K562 (cell line): ENCODE measurements around the gene MAD2L1BP. TPM values are rescaled to one million over a fixed set of nuclear protein-coding genes. Genes with fewer than 3 reads are reported as not detected.

Experiments used
- CREB1 ChIP-seq, 2 experiments: sonication (generic) in 1 of 2; formaldehyde crosslinking in 1 of 2; IDR thresholded peaks; 2 replicates each; pipeline versions ENCODE4 v1.6.1 to v1.8.0; 2012 to 2022; ENCODE audit warnings: inconsistent platforms in 1 of 2, mild to moderate bottlenecking in 1 of 2, missing genetic modification reagents in 1 of 2, moderate library complexity in 1 of 2
- CREM ChIP-seq: IDR thresholded peaks from 2 replicates; pipeline ENCODE4 v1.6.1; 2014; ENCODE audit warnings: antibody characterized with exemption, low read depth
- GABPB1 ChIP-seq: sonication (generic); formaldehyde crosslinking; IDR thresholded peaks from 2 replicates; pipeline ENCODE4 v1.8.0; 2022; ENCODE audit warnings: mild to moderate bottlenecking, missing genetic modification reagents
- HCFC1 ChIP-seq: IDR thresholded peaks from 2 replicates; pipeline ENCODE4 v1.6.1; 2012; ENCODE audit warnings: low read depth, low read length, improper control_type of control experiment
- HEY1 ChIP-seq: fragments of 250-450 bp; sonication (Bioruptor Pico); IDR thresholded peaks from 2 replicates; pipeline ENCODE4 v1.5.0; 2020; ENCODE audit warnings: mild to moderate bottlenecking, moderate library complexity, borderline replicate concordance
- ILF3 ChIP-seq: fragments of 450-650 bp; IDR thresholded peaks from 2 replicates; pipeline ENCODE4 v1.6.1; 2018; ENCODE audit warnings: antibody characterized with exemption, mild to moderate bottlenecking, moderate library complexity, borderline replicate concordance
- NCOA1 ChIP-seq: fragments of 450-650 bp; IDR thresholded peaks from 2 replicates; pipeline ENCODE4 v1.6.1; 2016; ENCODE audit warnings: low read depth
- SIX5 ChIP-seq, 2 experiments: IDR thresholded peaks; 2 replicates each; pipeline ENCODE4 v1.6.1; 2011; ENCODE audit warnings: low read length in 2 of 2, borderline replicate concordance in 1 of 2, low read depth in 1 of 2, mild to moderate bottlenecking in 1 of 2, moderate library complexity in 1 of 2; ENCODE audit not compliant: insufficient read depth in 1 of 2
- SMARCA4 ChIP-seq: fragments of 450-650 bp; IDR thresholded peaks from 2 replicates; pipeline ENCODE4 v1.6.1; 2016
- SMC3 ChIP-seq: conservative IDR thresholded peaks from 2 replicates; pipeline ENCODE4 v1.6.1; 2011; ENCODE audit warnings: low read depth, low read length, improper control_type of control experiment; ENCODE audit not compliant: insufficient read depth
- SOX6 ChIP-seq: fragments of 450-650 bp; IDR thresholded peaks from 2 replicates; pipeline ENCODE4 v1.6.1; 2014; ENCODE audit warnings: mild to moderate bottlenecking
- SP1 ChIP-seq: sonication (generic); formaldehyde crosslinking; IDR thresholded peaks from 2 replicates; pipeline ENCODE4 v1.8.1; 2022; ENCODE audit warnings: mild to moderate bottlenecking, missing genetic modification reagents
- ZBTB7A ChIP-seq: IDR thresholded peaks from 2 replicates; pipeline ENCODE4 v1.6.1; 2011; ENCODE audit warnings: low read depth, mild to moderate bottlenecking, low read length, moderate library complexity, borderline replicate concordance; ENCODE audit not compliant: control insufficient read depth
- ZNF184 ChIP-seq: sonication (generic); formaldehyde crosslinking; IDR thresholded peaks from 2 replicates; pipeline ENCODE4 v1.5.0; 2020; ENCODE audit warnings: missing genetic modification reagents
- ZNF263 ChIP-seq: sonication (generic); formaldehyde crosslinking; IDR thresholded peaks from 2 replicates; pipeline ENCODE4 v1.8.0; 2022; ENCODE audit warnings: mild to moderate bottlenecking, missing genetic modification reagents, borderline replicate concordance
- ZNF695 ChIP-seq: fragments of 450-650 bp; formaldehyde crosslinking; IDR thresholded peaks from 2 replicates; pipeline ENCODE4 v1.4.0; 2020; ENCODE audit warnings: mild to moderate bottlenecking, moderate library complexity
- ZNF830 ChIP-seq: fragments of 250-450 bp; sonication (Bioruptor Pico); IDR thresholded peaks from 2 replicates; pipeline ENCODE4 v1.5.0; 2021; ENCODE audit warnings: mild to moderate bottlenecking
- ZSCAN29 ChIP-seq: fragments of 450-650 bp; IDR thresholded peaks from 2 replicates; pipeline ENCODE4 v1.6.1; 2017
- polyA plus RNA-seq, 8 experiments: library from polyadenylated mRNA; depleted of rRNA in 4 of 8; stranded (reverse) in 5 of 8; unstranded in 3 of 8; fragments of >200 nt; fragmentation: Nextera tagmentation in 2 of 8; fragmentation: Illumina TruSeq in 1 of 8; extraction: Ambion mirVana in 2 of 8; extraction: Trizol in 1 of 8; gene quantifications; 2 replicates each; pipeline versions ENCODE4 v1.2.1 to v1.2.3, GENCODE V29; 2011 to 2014; ENCODE audit warnings: inconsistent platforms in 1 of 8, missing spikeins in 1 of 8
- total RNA-seq, 7 experiments: library from RNA; depleted of rRNA in 6 of 7; stranded (reverse); fragments of >200 nt in 6 of 7; fragmentation: Illumina TruSeq in 2 of 7; extraction: Trizol in 2 of 7; gene quantifications; 2 replicates each; pipeline versions ENCODE4 v1.2.1 to v1.2.3, GENCODE V29; 2011 to 2021; ENCODE audit warnings: low replicate concordance in 1 of 7
- TF ChIP-seq, protein P1 (sequence below): sonication (generic); formaldehyde crosslinking; IDR thresholded peaks from 2 replicates; pipeline ENCODE4 v1.8.1; 2023; ENCODE audit warnings: mild to moderate bottlenecking, missing genetic modification reagents
- TF ChIP-seq, protein P2 (sequence below): fragments of 450-650 bp; IDR thresholded peaks from 2 replicates; pipeline ENCODE4 v1.6.1; 2017; ENCODE audit warnings: antibody characterized with exemption, mild to moderate bottlenecking
- TF ChIP-seq, protein P3 (sequence below): fragments of 450-650 bp; formaldehyde crosslinking; IDR thresholded peaks from 2 replicates; pipeline ENCODE4 v1.4.0; 2022; ENCODE audit warnings: mild to moderate bottlenecking, moderate library complexity

MAD2L1BP gene
- total and polyA plus RNA-seq, 9 of the 15 experiments (the other 6 are each of a cell fraction or from before 2014, with no cell fraction given): 69.7 to 321 (median 111) TPM

DNA sequence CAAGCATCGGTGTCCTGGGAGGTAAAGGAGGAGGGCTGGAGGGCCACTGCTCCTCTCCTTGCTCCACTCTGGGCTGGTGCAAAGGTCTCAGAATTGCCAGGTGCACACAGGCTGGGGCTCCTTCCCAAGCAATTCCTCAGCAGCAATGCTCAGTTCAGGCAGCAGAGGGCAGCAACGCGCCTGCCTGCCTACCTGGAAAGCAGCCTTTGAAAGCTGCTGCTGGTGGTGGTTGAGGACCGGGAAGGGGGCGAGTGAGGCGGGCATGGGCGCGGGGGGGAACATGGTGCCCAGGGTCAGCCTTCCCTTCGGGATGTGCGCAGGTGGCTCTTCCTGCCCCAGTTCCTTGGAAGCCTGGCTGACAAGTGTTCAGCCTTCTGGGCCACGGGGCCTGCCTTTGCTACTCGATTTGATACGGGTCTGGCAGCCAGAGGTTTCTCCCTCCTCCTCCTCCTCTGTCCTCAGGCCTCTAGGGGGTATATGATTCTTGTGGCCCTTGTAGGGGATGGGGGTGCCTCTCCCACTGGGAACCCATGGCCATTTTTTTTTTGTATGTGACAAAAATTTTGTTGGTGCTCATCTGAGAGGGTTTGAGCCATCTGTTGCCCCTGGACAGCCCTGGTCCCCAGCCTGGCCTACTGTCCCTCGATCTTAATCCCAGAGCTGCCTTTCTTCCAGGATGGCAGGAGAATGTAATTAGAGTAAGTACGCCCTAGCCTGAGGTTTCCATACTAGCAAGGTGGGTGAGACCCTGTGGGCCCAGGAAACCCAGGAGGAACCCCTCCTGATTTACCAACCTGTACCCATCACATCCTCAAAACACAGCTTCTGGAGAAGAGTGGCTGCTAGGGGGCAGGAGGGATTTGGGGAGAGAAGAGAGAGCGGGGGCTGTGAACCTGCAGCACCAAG, 31.9 kb downstream of the MAD2L1BP start (continued):
- peak; percentile 30 for TF ChIP-seq CREB1 (IDR thresholded peaks at IDR 0.05)
- TF ChIP-seq CREB1 (CRISPR knock-in tag; IDR thresholded peaks at IDR 0.05): no peak
- TF ChIP-seq HCFC1: no peak
- TF ChIP-seq, protein P1, sequence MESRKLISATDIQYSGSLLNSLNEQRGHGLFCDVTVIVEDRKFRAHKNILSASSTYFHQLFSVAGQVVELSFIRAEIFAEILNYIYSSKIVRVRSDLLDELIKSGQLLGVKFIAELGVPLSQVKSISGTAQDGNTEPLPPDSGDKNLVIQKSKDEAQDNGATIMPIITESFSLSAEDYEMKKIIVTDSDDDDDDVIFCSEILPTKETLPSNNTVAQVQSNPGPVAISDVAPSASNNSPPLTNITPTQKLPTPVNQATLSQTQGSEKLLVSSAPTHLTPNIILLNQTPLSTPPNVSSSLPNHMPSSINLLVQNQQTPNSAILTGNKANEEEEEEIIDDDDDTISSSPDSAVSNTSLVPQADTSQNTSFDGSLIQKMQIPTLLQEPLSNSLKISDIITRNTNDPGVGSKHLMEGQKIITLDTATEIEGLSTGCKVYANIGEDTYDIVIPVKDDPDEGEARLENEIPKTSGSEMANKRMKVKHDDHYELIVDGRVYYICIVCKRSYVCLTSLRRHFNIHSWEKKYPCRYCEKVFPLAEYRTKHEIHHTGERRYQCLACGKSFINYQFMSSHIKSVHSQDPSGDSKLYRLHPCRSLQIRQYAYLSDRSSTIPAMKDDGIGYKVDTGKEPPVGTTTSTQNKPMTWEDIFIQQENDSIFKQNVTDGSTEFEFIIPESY (CRISPR knock-in tag): peak; percentile 48; the same call in 1 of the 2 replicates
- peak; percentile 56; the same call in 1 of the 2 replicates for TF ChIP-seq ZNF263
- no peak for TF ChIP-seq SIX5 (IDR thresholded peaks at IDR 0.05; ENCODE audit: borderline replicate concordance in 1 of 2, insufficient read depth in 1 of 2, low read depth in 1 of 2, low read length in 2 of 2)
- TF ChIP-seq HEY1 (CRISPR knock-in tag): no peak
- TF ChIP-seq SP1 (CRISPR knock-in tag): peak; percentile 44; the same call in 1 of the 2 replicates
- peak; percentile 19; the same call in 1 of the 2 replicates for TF ChIP-seq SOX6
- 0 out of 2 replicates have a peak, but pooled peaks have one; percentile 12 for TF ChIP-seq ZNF830 (CRISPR knock-in tag)
- TF ChIP-seq ILF3: no peak; the same call in 1 of the 2 replicates
- 0 out of 2 replicates have a peak, but pooled peaks have one; percentile 67 for TF ChIP-seq ZNF695 (CRISPR knock-in tag)
- TF ChIP-seq, protein P2, sequence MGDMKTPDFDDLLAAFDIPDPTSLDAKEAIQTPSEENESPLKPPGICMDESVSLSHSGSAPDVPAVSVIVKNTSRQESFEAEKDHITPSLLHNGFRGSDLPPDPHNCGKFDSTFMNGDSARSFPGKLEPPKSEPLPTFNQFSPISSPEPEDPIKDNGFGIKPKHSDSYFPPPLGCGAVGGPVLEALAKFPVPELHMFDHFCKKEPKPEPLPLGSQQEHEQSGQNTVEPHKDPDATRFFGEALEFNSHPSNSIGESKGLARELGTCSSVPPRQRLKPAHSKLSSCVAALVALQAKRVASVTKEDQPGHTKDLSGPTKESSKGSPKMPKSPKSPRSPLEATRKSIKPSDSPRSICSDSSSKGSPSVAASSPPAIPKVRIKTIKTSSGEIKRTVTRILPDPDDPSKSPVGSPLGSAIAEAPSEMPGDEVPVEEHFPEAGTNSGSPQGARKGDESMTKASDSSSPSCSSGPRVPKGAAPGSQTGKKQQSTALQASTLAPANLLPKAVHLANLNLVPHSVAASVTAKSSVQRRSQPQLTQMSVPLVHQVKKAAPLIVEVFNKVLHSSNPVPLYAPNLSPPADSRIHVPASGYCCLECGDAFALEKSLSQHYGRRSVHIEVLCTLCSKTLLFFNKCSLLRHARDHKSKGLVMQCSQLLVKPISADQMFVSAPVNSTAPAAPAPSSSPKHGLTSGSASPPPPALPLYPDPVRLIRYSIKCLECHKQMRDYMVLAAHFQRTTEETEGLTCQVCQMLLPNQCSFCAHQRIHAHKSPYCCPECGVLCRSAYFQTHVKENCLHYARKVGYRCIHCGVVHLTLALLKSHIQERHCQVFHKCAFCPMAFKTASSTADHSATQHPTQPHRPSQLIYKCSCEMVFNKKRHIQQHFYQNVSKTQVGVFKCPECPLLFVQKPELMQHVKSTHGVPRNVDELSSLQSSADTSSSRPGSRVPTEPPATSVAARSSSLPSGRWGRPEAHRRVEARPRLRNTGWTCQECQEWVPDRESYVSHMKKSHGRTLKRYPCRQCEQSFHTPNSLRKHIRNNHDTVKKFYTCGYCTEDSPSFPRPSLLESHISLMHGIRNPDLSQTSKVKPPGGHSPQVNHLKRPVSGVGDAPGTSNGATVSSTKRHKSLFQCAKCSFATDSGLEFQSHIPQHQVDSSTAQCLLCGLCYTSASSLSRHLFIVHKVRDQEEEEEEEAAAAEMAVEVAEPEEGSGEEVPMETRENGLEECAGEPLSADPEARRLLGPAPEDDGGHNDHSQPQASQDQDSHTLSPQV: 0 out of 2 replicates have a peak, but pooled peaks have one; percentile 48
- TF ChIP-seq ZNF184 (CRISPR knock-in tag): no peak
- peak; percentile 98 for TF ChIP-seq SMC3
- TF ChIP-seq NCOA1: 0 out of 2 replicates have a peak, but pooled peaks have one; percentile 18
- TF ChIP-seq CREM: peak; percentile 62
- peak; percentile 15; the same call in 1 of the 2 replicates for TF ChIP-seq ZBTB7A
- peak; percentile 55; the same call in 1 of the 2 replicates for TF ChIP-seq GABPB1 (CRISPR knock-in tag)
- TF ChIP-seq, protein P3, sequence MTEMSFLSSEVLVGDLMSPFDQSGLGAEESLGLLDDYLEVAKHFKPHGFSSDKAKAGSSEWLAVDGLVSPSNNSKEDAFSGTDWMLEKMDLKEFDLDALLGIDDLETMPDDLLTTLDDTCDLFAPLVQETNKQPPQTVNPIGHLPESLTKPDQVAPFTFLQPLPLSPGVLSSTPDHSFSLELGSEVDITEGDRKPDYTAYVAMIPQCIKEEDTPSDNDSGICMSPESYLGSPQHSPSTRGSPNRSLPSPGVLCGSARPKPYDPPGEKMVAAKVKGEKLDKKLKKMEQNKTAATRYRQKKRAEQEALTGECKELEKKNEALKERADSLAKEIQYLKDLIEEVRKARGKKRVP: peak; percentile 62
- TF ChIP-seq ZSCAN29: no peak
- peak; percentile 40; the same call in 1 of the 2 replicates for TF ChIP-seq SMARCA4
